NCI-H748 treated with DMSO at 0.1 percent for 48 hours (cell line): Measurements from ENCODE around the gene ODC1.

Source experiments
- DNase-seq: peaks from one replicate; lab custom pipeline; 2025; lab: John Stamatoyannopoulos, UW

ODC1 gene

GRCh38 chr2:10433947-10434885 lies 13.9 kb downstream of the ODC1 start:
- DNase-seq: no peak

- DNase-seq: no peak
Observed at GRCh38 chr2:10433264-10433946, 14.7 kb downstream of the ODC1 start.

GRCh38 chr2:10432311-10433181 lies 15.6 kb downstream of the ODC1 start:
- no peak for DNase-seq

- no peak for DNase-seq
Observed at GRCh38 chr2:10431797-10432196, 16.3 kb downstream of the ODC1 start.

GRCh38 chr2:10430886-10431622 lies 17.1 kb downstream of the ODC1 start:
- no peak for DNase-seq

- no peak for DNase-seq
Observed at GRCh38 chr2:10428924-10429323, 19.2 kb downstream of the ODC1 start.

GRCh38 chr2:10428355-10428754 lies 19.8 kb downstream of the ODC1 start:
- no peak for DNase-seq

GRCh38 chr2:10427618-10427949 lies 20.5 kb downstream of the ODC1 start:
- DNase-seq: no peak

- no peak for DNase-seq
Observed at GRCh38 chr2:10426726-10427617, 21.2 kb downstream of the ODC1 start.

GRCh38 chr2:10425699-10426098 lies 22.4 kb downstream of the ODC1 start:
- DNase-seq: no peak

- DNase-seq: no peak
Observed at GRCh38 chr2:10424916-10425505, 23.1 kb downstream of the ODC1 start.

- DNase-seq: no peak
Observed at GRCh38 chr2:10424051-10424450, 24.1 kb downstream of the ODC1 start.

- DNase-seq: no peak
Observed at GRCh38 chr2:10423400-10423774, 24.7 kb downstream of the ODC1 start.

GRCh38 chr2:10422732-10423399 lies 25.3 kb downstream of the ODC1 start:
- no peak for DNase-seq

GRCh38 chr2:10422251-10422650 lies 25.9 kb downstream of the ODC1 start:
- DNase-seq: no peak

GRCh38 chr2:10419553-10420257 lies 28.4 kb downstream of the ODC1 start:
- no peak for DNase-seq

- no peak for DNase-seq
Observed at GRCh38 chr2:10417551-10418335, 30.4 kb downstream of the ODC1 start.

- no peak for DNase-seq
Observed at GRCh38 chr2:10415640-10416039, 32.5 kb downstream of the ODC1 start.
